HTR-8/SVneo (cell line): ENCODE measurements around the gene ITPR1.
"Not testable (repeated sequence)": the region's sequence is repeated elsewhere in the genome, so short reads cannot be mapped to it uniquely, and the experiment has no call there.

ENCODE experiments used
- DNase-seq: peaks from one replicate; pipeline ENCODE4 v3.0.0; 2011; ENCODE audit warnings: low spot score, mixed read lengths; ENCODE audit not compliant: insufficient read length
- FAIRE-seq: peaks from 2 replicates; lab custom pipeline; 2011; peaks lifted over from hg19 to GRCh38; lab: Jason Lieb, UNC

ITPR1 gene

DNA sequence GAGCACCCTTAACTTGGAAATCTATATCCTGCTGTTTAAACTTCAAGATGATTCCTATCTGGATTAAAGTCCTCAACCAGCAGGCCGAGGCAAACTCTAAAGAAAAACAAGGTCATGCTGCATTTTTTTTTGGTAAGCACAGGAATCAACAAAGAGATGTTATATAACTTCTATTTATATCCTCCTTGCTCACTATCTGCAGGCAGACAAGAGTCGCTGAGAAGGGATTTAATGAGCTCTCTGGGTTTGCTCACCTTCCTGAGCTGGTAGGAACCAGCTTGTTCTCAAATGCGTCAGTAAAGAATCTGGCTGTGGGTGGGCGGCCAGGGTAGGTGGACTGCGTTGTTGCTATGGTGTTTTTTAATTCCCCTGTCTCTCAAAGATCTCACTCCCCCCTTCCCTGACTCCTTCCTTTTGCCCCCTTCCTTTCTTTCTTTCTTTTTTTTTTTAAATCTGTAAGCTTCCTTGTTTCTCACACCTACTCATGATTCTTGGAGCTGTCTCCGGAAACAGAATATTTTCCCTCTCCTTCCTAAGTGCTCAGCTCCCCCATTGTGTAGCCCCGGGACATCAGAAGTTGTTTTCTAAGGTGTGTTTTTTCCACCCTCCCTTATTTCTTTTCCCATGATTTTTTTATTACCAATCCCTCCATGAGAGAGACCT, 257.3 kb downstream of the ITPR1 start:
- FAIRE-seq (no peak), DNase-seq (no peak)

DNA sequence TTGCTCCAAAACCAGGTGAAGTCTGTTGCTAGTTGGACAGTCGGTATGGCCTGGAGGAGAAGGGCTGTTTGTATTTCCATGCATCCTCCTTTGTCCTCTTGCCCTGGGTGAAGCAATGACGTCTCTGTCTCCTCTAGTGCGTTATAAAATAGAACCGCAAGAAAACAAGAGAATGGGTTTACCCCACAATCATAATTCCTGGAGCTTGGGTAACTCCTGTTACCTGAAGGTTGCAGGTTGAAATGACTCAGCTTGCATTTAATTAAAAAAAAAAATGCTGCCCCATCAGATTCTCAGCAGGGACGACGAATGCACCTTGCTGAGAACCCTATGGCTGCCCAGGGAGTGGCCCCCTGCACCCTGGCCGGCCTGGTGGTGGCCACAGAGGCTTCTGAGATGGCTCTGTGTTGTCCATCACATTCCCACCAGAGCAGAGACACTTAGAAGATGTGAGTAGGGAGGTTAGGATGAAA, 257.9 kb downstream of the ITPR1 start:
- DNase-seq (no peak), FAIRE-seq (no peak)

DNA sequence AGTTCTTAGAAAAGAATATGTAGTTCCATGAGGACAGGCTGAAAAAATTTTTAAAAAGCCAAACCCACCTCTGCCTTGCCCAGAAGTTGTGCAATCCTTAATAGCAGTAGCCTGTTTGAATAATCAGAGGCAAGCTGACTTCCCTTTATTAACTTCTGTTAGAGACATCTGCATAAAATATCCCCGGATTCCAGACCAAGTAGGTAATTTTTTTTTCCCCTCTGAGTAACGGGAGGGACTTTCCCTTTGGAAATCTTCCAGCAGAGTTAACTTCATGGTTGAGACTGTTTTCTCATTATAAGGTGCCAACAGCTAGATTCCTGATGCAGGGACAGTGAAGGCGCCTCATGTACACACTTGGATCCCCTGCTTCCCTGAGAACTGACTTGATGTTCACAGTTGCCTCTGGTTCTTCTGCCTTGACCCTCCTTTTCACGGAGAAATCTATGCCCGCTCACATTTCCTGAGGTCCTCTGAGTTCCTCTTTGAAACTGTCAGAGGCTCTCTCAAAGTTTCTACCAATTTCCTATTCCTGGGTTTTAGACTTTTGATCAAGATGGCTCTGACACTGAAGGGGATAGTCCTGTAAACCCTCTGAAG, 258.5 kb downstream of the ITPR1 start:
- FAIRE-seq (no peak), DNase-seq (peak; percentile 52)

DNA sequence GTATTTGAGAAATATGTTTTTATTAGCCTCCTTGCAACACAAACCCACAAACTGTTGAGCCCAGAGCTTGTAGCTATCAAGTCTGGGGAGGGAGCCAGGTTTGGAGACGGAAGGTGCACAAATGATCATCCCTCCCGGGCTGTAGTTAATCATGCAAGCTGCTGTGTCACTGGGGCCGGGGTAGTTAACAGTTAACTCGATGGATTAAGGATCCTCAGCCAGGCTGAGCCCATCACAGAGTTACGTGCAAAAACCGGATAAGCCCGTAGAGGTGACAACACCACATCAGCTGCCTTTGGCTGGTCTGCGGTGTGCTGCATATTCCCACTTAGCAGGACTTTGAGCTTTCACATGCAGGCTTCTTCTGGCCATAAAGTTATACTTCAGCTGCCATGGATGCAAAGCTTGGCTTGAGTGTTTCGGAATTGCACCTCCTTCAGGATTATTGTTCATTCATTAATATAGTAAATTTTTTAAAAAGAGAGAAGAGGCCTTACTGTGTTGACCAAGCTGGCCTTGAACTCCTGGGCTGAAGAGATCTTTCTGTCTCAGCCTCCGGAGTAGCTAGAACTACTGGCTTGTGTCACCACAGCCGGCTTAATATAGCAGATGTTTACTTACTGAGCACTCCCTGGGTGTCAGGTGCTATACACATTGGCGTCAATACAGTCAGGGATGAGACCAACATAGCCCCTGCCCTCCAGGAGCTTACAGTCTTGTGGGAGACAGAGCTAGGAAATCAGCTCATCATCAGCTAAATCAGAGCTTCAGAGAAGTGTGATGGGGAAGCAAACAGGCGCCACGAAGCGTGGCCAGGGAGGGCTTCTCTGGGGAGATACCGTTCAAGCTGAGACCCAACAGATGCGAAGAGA, 259.3 kb downstream of the ITPR1 start:
- no peak for DNase-seq
- FAIRE-seq, result no peak

GRCh38 chr3:4753073-4753691, 260.0 kb downstream of the ITPR1 start:
- no peak for FAIRE-seq
- DNase-seq, result no peak

GRCh38 chr3:4754180-4755086, 261.3 kb downstream of the ITPR1 start:
- no peak for DNase-seq
- FAIRE-seq, result no peak

DNA sequence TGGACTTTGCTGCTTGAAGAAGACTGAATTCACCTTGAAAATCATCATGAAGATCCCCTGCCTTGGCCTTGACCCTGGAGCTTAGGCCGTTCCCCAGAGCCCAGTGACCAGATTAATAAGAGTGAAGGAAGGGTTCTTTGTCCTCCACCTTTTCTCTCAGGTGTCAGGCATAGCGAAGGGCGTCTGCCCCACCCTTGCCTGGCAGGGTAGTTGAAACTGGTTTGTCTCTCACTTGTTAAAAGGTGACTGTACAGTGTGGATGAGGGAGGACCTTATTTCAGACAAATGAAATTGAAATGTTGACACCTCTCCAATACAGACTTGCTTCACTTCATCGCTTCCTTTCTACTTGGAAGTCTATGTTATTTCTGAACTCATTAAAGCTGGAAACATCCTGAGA, 262.4 kb downstream of the ITPR1 start:
- DNase-seq, result no peak
- FAIRE-seq, result no peak

GRCh38 chr3:4756057-4756775, 263.1 kb downstream of the ITPR1 start:
- FAIRE-seq (no peak), DNase-seq (no peak)

- FAIRE-seq, result no peak
- no peak for DNase-seq
These were observed 263.9 kb downstream of the ITPR1 start for GRCh38 chr3:4756855-4757574.

- FAIRE-seq, result no peak
- DNase-seq, result no peak
These were observed 264.6 kb downstream of the ITPR1 start for GRCh38 chr3:4757575-4758248.

GRCh38 chr3:4758249-4758860, 265.2 kb downstream of the ITPR1 start:
- DNase-seq (no peak), FAIRE-seq (no peak)

DNA sequence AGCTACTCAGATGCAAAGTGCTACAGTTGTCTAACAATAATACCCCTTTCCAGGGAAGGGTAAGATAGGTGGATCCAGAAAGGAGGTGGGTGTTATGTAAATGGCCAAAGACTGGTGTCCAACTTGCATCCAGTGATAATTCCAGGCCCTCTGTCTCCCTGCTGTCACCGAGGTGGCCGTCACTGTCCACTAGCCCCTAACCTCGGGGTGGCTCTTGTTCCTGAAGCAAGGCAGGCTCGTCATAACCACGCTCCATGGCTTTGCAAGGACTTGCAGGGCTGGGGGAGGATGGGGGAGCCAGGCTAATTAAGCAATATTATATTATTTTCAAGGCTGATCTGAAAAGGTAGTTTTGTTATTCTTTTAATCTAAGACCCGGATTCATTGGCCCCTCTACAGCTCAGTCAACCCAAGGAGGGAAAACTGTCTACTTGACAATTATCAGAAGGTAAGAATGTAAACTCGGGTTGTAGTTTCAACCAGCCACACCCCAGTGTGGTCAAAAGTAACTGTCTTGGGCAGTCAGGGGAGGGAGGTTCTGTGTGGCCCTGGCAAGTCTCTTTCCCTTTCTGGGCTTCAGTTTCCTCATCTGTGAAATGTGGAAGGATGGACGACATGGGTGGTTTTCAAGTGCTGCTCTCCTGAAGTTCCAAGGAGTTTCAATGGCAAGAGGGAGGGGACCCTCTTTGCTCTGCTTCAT, 266.0 kb downstream of the ITPR1 start:
- no peak for DNase-seq
- FAIRE-seq, result no peak

DNA sequence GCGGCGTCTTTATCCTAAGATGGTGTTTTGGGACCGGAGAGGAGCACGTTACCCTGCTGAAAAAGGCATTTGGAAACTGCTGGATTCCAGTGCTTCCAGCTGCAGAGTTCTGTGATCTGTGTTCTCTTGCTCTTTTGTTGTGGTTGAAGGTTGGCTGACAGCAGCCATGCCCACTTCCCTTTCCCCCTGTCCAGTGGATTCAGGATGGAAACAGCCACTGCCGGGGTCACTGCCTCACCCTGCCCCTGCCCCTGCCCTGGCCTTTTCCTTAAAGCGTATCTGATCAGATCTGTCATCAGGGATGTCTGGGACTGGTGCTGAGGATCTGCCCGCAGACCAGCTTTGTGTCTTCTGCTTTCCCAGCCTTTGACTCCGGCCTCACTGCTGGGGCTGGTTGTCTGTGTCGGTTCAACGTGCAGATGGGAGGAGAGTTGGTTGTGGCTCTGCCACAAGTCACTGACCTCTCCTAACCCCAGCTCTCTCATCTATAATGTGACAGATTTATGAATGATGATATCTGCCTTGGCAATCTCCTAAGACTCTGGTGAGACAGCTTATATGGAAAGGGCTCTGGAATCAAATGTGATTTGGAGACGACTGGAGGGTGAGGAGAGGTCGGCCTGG, 266.7 kb downstream of the ITPR1 start:
- peak; percentile 41 for DNase-seq
- FAIRE-seq, result no peak

DNA sequence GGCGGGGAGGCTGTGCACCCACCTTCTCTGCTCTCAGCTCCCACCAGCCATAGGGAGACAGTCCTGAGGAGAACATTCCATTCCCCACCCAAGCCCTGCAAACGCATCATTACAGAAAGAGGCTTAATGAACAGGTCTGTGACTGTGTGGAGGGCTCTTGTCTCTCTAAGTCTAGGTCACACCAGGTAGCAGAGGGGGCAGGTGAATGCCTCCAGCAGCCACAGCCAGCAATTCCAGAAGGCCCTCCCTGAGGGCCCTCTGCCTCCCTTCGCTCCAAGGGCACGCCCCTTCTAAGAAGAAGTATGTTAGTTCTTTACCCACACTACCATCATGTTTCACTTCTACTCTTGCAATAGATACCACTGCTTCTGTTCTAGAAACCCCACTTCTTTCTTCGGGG, 268.6 kb downstream of the ITPR1 start:
- DNase-seq, result no peak
- FAIRE-seq, result no peak

DNA sequence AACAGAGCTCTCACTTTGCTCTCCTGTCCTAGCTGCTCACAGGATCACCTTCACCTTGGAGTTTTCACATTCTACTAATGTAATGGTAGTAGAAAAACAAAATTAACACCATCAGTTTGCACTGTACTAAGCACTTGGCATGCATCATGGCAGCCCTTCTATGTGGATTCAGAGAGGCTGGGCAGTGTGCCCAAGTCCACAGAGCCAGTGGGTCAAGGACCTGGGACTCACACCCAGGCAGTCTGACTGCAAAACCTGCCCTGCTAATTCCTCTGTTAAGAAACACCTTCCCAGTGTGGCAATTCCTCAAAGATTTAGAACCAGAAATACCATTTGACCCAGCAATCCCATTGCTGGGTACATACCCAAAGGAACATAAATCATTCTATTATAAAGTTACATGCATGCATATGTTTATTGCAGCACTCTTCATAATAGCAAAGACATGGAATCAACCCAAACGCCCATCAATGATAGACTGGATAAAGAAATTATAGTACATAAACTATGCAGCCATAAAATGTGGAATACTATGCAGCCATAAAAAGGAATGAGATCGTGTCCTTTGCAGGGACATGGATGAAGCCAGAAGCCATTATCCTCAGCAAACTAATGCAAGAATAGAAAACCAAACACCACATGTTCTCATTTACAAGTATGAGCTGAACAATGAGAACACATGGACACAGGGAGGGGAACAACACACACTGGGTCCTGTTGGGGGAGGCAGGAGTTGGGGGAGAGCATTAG, 269.5 kb downstream of the ITPR1 start:
- FAIRE-seq, DNase-seq: not testable (repeated sequence)
